GM23338 (cell line): Measurements from ENCODE around the gene GRWD1. TPM values are rescaled to one million over a fixed set of nuclear protein-coding genes. Genes with fewer than 3 reads are reported as not detected.

Source experiments
- ATAC-seq: fragments of 200-7000 bp; cut with Tn5 transposase; 3 replicates; pipeline ENCODE4 v1.9.1; 2020
- DNase-seq: peaks from one replicate; pipeline ENCODE4 v3.0.0-alpha.2; 2015; ENCODE audit warnings: low spot score
- H2AFZ ChIP-seq: fragments of 200-600 bp; sonication (generic); 2 replicates; pipeline ENCODE4 v1.8.0; 2016; ENCODE audit warnings: antibody characterized with exemption, mild to moderate bottlenecking, moderate library complexity
- H3F3A ChIP-seq: fragments of 200-600 bp; sonication (generic); replicated peaks from 2 replicates; pipeline ENCODE4 v1.8.0; 2017; ENCODE audit warnings: antibody characterized with exemption, mixed run types, low read depth
- H3K27ac ChIP-seq: fragments of 200-600 bp; sonication (generic); 2 replicates; pipeline ENCODE4 v1.6.1; 2016; ENCODE audit warnings: low read depth
- H3K27me3 ChIP-seq: fragments of 200-600 bp; sonication (generic); 2 replicates; pipeline ENCODE4 v1.8.0; 2016; ENCODE audit warnings: mild to moderate bottlenecking, mixed run types, moderate library complexity; ENCODE audit not compliant: insufficient read depth
- H3K36me3 ChIP-seq: fragments of 200-600 bp; sonication (generic); 2 replicates; pipeline ENCODE4 v1.8.0; 2016; ENCODE audit warnings: mild to moderate bottlenecking; ENCODE audit not compliant: insufficient read depth
- H3K4me1 ChIP-seq: fragments of 200-600 bp; sonication (generic); 2 replicates; pipeline ENCODE4 v1.8.0; 2016; ENCODE audit warnings: mild to moderate bottlenecking, moderate library complexity; ENCODE audit not compliant: insufficient read depth
- H3K4me2 ChIP-seq: fragments of 200-600 bp; sonication (generic); 2 replicates; pipeline ENCODE4 v1.7.1; 2017; ENCODE audit warnings: mixed run types
- H3K4me3 ChIP-seq: fragments of 200-600 bp; sonication (generic); 2 replicates; pipeline ENCODE4 v1.6.1; 2016; ENCODE audit warnings: mixed run types
- H3K79me2 ChIP-seq: fragments of 200-600 bp; sonication (generic); replicated peaks from 2 replicates; pipeline ENCODE4 v1.8.0; 2017; ENCODE audit warnings: mild to moderate bottlenecking; ENCODE audit not compliant: insufficient read depth
- H3K9me2 ChIP-seq: fragments of 200-600 bp; sonication (generic); 2 replicates; pipeline ENCODE4 v1.8.0; 2017; ENCODE audit not compliant: insufficient read depth
- H4K20me1 ChIP-seq: fragments of 200-600 bp; sonication (generic); replicated peaks from 2 replicates; pipeline ENCODE4 v1.8.0; 2017; ENCODE audit warnings: mild to moderate bottlenecking; ENCODE audit not compliant: insufficient read depth
- H3K27ac Mint-ChIP-seq: 2 replicates; pipeline ENCODE4 v1.8.0; 2020; ENCODE audit warnings: inconsistent platforms, mild to moderate bottlenecking, moderate library complexity, mixed read lengths
- H3K27me3 Mint-ChIP-seq: 3 replicates; pipeline ENCODE4 v1.8.0; 2022; ENCODE audit warnings: low read depth, mild to moderate bottlenecking, moderate library complexity, mixed read lengths, inconsistent platforms; ENCODE audit not compliant: insufficient read depth, poor library complexity
- H3K36me3 Mint-ChIP-seq: 3 replicates; pipeline ENCODE4 v1.8.0; 2021; ENCODE audit warnings: low read depth, mild to moderate bottlenecking, inconsistent platforms, moderate library complexity, mixed read lengths
- H3K4me1 Mint-ChIP-seq: 3 replicates; pipeline ENCODE4 v1.8.0; 2020; ENCODE audit warnings: mild to moderate bottlenecking, inconsistent platforms, mixed read lengths
- H3K4me3 Mint-ChIP-seq: 3 replicates; pipeline ENCODE4 v1.8.0; 2021; ENCODE audit warnings: moderate library complexity, mild to moderate bottlenecking, inconsistent platforms, mixed read lengths
- H3K9me3 Mint-ChIP-seq: 3 replicates; pipeline ENCODE4 v1.8.0; 2020; ENCODE audit warnings: moderate library complexity, mild to moderate bottlenecking, inconsistent platforms, mixed read lengths
- CREB1 ChIP-seq: fragments of 250-450 bp; sonication (Bioruptor Pico); IDR thresholded peaks from 2 replicates; pipeline ENCODE4 v1.5.0; 2020; ENCODE audit warnings: low read depth, mild to moderate bottlenecking, moderate library complexity
- EZH2 ChIP-seq: fragments of 200-600 bp; sonication (generic); IDR thresholded peaks from one replicate; pipeline ENCODE4 v1.8.0; 2017; ENCODE audit warnings: antibody characterized with exemption, mild to moderate bottlenecking, low read depth; ENCODE audit not compliant: unreplicated experiment
- EZH2phosphoT487 ChIP-seq: fragments of 200-600 bp; sonication (generic); IDR thresholded peaks from one replicate; pipeline ENCODE4 v1.8.1; 2018; ENCODE audit warnings: antibody characterized with exemption; ENCODE audit not compliant: unreplicated experiment
- JUNB ChIP-seq: IDR thresholded peaks from one replicate; pipeline ENCODE4 v1.6.1; 2016; ENCODE audit warnings: antibody characterized with exemption; ENCODE audit not compliant: unreplicated experiment
- NANOG ChIP-seq: IDR thresholded peaks from 2 replicates; pipeline ENCODE4 v1.6.1; 2016; ENCODE audit warnings: antibody characterized with exemption, borderline replicate concordance
- POLR2AphosphoS5 ChIP-seq: IDR thresholded peaks from 2 replicates; pipeline ENCODE4 v1.6.1; 2016; ENCODE audit warnings: antibody characterized with exemption, low read depth
- STAT1 ChIP-seq: IDR thresholded peaks from one replicate; pipeline ENCODE4 v1.6.1; 2016; ENCODE audit warnings: antibody characterized with exemption; ENCODE audit not compliant: unreplicated experiment
- ZNF114 ChIP-seq: fragments of 250-450 bp; sonication (Bioruptor Pico); IDR thresholded peaks from 2 replicates; pipeline ENCODE4 v1.5.0; 2020; ENCODE audit warnings: mild to moderate bottlenecking, moderate library complexity
- ZNF331 ChIP-seq: fragments of 250-450 bp; sonication (Bioruptor Pico); IDR thresholded peaks from 2 replicates; pipeline ENCODE4 v1.5.0; 2020; ENCODE audit warnings: low read depth, mild to moderate bottlenecking, moderate library complexity
- polyA plus RNA-seq: library from polyadenylated mRNA; unstranded; fragments of >200 nt; fragmentation: Nextera tagmentation; extraction: Ambion mirVana; gene quantifications from 2 replicates; pipeline ENCODE4 v1.2.1, GENCODE V29; 2016
- total RNA-seq: library from RNA; depleted of rRNA; stranded (reverse); fragments of >200 nt; shearing (Covaris generic); gene quantifications from 2 replicates; pipeline ENCODE4 v1.2.3, GENCODE V29; 2014
- TF ChIP-seq, protein P1 (sequence below): IDR thresholded peaks from one replicate; pipeline ENCODE4 v1.6.1; 2018; ENCODE audit warnings: antibody characterized with exemption; ENCODE audit not compliant: unreplicated experiment
- TF ChIP-seq, protein P2 (sequence below): IDR thresholded peaks from 2 replicates; pipeline ENCODE4 v1.6.1; 2016; ENCODE audit warnings: antibody characterized with exemption
- TF ChIP-seq, protein P3 (sequence below), 2 experiments: fragments of 200-600 bp in 1 of 2; sonication (generic) in 1 of 2; conservative IDR thresholded peaks; 2 replicates each; pipeline versions ENCODE4 v1.5.1 to v1.6.1; 2016 to 2017; ENCODE audit warnings: antibody characterized with exemption in 2 of 2, low read depth in 2 of 2, mild to moderate bottlenecking in 2 of 2, moderate library complexity in 1 of 2
- TF ChIP-seq, protein P4 (sequence below): fragments of 250-450 bp; sonication (Bioruptor Pico); IDR thresholded peaks from 2 replicates; pipeline ENCODE4 v1.5.0; 2020; ENCODE audit warnings: mild to moderate bottlenecking, moderate library complexity

Gene GRWD1
- total and polyA plus RNA-seq, 2 experiments from 2014 or later = 23.2 to 58.0 TPM

GRCh38 chr19:48465215-48465614, 19.4 kb downstream of the GRWD1 start:
- H3K4me3 ChIP-seq = no peak overlapping the region
- no peak overlapping the region for H3K4me2 ChIP-seq
- Mint-ChIP-seq H3K4me3 (no peak overlapping the region), H3K36me3 (peaks cover 11% of the 10 kb centered on the region), H3K9me3 (peaks cover 5% of the 10 kb centered on the region; the same call in 2 of the 3 replicates), H3K27ac (no peak overlapping the region), H3K27me3 (peaks cover 13% of the 10 kb centered on the region), H3K4me1 (peaks cover 12% of the 10 kb centered on the region)
- H3F3A ChIP-seq = peaks cover 4% of the 10 kb centered on the region; the same call in 1 of the 2 replicates
- ATAC-seq = no peak
- no peak overlapping the region for H2AFZ ChIP-seq
- no peaks in the 10 kb centered on the region for H3K27me3 ChIP-seq
- no peak for DNase-seq
- peaks cover 7% of the 10 kb centered on the region; the same call in 1 of the 2 replicates for H3K4me1 ChIP-seq
- TF ChIP-seq JUNB (no peak), ZNF114 (no peak), CREB1 (CRISPR knock-in tag) (no peak), POLR2AphosphoS5 (no peak), NANOG (no peak), ZNF331 (CRISPR knock-in tag) (no peak), EZH2phosphoT487 (no peak), EZH2 (no peak), STAT1 (no peak)
- TF ChIP-seq, protein P1, sequence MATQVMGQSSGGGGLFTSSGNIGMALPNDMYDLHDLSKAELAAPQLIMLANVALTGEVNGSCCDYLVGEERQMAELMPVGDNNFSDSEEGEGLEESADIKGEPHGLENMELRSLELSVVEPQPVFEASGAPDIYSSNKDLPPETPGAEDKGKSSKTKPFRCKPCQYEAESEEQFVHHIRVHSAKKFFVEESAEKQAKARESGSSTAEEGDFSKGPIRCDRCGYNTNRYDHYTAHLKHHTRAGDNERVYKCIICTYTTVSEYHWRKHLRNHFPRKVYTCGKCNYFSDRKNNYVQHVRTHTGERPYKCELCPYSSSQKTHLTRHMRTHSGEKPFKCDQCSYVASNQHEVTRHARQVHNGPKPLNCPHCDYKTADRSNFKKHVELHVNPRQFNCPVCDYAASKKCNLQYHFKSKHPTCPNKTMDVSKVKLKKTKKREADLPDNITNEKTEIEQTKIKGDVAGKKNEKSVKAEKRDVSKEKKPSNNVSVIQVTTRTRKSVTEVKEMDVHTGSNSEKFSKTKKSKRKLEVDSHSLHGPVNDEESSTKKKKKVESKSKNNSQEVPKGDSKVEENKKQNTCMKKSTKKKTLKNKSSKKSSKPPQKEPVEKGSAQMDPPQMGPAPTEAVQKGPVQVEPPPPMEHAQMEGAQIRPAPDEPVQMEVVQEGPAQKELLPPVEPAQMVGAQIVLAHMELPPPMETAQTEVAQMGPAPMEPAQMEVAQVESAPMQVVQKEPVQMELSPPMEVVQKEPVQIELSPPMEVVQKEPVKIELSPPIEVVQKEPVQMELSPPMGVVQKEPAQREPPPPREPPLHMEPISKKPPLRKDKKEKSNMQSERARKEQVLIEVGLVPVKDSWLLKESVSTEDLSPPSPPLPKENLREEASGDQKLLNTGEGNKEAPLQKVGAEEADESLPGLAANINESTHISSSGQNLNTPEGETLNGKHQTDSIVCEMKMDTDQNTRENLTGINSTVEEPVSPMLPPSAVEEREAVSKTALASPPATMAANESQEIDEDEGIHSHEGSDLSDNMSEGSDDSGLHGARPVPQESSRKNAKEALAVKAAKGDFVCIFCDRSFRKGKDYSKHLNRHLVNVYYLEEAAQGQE = no peak
- TF ChIP-seq, protein P2, sequence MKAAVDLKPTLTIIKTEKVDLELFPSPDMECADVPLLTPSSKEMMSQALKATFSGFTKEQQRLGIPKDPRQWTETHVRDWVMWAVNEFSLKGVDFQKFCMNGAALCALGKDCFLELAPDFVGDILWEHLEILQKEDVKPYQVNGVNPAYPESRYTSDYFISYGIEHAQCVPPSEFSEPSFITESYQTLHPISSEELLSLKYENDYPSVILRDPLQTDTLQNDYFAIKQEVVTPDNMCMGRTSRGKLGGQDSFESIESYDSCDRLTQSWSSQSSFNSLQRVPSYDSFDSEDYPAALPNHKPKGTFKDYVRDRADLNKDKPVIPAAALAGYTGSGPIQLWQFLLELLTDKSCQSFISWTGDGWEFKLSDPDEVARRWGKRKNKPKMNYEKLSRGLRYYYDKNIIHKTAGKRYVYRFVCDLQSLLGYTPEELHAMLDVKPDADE = no peak
- TF ChIP-seq, protein P3, sequence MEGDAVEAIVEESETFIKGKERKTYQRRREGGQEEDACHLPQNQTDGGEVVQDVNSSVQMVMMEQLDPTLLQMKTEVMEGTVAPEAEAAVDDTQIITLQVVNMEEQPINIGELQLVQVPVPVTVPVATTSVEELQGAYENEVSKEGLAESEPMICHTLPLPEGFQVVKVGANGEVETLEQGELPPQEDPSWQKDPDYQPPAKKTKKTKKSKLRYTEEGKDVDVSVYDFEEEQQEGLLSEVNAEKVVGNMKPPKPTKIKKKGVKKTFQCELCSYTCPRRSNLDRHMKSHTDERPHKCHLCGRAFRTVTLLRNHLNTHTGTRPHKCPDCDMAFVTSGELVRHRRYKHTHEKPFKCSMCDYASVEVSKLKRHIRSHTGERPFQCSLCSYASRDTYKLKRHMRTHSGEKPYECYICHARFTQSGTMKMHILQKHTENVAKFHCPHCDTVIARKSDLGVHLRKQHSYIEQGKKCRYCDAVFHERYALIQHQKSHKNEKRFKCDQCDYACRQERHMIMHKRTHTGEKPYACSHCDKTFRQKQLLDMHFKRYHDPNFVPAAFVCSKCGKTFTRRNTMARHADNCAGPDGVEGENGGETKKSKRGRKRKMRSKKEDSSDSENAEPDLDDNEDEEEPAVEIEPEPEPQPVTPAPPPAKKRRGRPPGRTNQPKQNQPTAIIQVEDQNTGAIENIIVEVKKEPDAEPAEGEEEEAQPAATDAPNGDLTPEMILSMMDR (conservative IDR thresholded peaks at IDR 0.05; ENCODE audit: low read depth in 2 of 2) = no peak
- TF ChIP-seq, protein P4, sequence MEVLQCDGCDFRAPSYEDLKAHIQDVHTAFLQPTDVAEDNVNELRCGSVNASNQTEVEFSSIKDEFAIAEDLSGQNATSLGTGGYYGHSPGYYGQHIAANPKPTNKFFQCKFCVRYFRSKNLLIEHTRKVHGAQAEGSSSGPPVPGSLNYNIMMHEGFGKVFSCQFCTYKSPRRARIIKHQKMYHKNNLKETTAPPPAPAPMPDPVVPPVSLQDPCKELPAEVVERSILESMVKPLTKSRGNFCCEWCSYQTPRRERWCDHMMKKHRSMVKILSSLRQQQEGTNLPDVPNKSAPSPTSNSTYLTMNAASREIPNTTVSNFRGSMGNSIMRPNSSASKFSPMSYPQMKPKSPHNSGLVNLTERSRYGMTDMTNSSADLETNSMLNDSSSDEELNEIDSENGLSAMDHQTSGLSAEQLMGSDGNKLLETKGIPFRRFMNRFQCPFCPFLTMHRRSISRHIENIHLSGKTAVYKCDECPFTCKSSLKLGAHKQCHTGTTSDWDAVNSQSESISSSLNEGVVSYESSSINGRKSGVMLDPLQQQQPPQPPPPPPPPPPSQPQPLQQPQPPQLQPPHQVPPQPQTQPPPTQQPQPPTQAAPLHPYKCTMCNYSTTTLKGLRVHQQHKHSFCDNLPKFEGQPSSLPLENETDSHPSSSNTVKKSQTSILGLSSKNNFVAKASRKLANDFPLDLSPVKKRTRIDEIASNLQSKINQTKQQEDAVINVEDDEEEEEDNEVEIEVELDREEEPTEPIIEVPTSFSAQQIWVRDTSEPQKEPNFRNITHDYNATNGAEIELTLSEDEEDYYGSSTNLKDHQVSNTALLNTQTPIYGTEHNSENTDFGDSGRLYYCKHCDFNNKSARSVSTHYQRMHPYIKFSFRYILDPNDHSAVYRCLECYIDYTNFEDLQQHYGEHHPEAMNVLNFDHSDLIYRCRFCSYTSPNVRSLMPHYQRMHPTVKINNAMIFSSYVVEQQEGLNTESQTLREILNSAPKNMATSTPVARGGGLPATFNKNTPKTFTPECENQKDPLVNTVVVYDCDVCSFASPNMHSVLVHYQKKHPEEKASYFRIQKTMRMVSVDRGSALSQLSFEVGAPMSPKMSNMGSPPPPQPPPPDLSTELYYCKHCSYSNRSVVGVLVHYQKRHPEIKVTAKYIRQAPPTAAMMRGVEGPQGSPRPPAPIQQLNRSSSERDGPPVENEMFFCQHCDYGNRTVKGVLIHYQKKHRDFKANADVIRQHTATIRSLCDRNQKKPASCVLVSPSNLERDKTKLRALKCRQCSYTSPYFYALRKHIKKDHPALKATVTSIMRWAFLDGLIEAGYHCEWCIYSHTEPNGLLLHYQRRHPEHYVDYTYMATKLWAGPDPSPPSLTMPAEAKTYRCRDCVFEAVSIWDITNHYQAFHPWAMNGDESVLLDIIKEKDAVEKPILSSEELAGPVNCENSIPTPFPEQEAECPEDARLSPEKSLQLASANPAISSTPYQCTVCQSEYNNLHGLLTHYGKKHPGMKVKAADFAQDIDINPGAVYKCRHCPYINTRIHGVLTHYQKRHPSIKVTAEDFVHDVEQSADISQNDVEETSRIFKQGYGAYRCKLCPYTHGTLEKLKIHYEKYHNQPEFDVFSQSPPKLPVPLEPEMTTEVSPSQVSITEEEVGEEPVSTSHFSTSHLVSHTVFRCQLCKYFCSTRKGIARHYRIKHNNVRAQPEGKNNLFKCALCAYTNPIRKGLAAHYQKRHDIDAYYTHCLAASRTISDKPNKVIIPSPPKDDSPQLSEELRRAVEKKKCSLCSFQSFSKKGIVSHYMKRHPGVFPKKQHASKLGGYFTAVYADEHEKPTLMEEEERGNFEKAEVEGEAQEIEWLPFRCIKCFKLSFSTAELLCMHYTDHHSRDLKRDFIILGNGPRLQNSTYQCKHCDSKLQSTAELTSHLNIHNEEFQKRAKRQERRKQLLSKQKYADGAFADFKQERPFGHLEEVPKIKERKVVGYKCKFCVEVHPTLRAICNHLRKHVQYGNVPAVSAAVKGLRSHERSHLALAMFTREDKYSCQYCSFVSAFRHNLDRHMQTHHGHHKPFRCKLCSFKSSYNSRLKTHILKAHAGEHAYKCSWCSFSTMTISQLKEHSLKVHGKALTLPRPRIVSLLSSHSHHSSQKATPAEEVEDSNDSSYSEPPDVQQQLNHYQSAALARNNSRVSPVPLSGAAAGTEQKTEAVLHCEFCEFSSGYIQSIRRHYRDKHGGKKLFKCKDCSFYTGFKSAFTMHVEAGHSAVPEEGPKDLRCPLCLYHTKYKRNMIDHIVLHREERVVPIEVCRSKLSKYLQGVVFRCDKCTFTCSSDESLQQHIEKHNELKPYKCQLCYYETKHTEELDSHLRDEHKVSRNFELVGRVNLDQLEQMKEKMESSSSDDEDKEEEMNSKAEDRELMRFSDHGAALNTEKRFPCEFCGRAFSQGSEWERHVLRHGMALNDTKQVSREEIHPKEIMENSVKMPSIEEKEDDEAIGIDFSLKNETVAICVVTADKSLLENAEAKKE (CRISPR knock-in tag) = no peak
- peaks cover 6% of the 10 kb centered on the region for H3K79me2 ChIP-seq
- 0 out of 2 replicates have a peak, but pooled peaks cover 1% of the 10 kb centered on the region for H3K36me3 ChIP-seq
- no peaks in the 10 kb centered on the region; the same call in 1 of the 2 replicates for H4K20me1 ChIP-seq
- no peak overlapping the region for H3K27ac ChIP-seq
- H3K9me2 ChIP-seq = peaks cover 8% of the 10 kb centered on the region; the same call in 1 of the 2 replicates
